Testis (tissue), 5 donors: ENCODE results near the gene TENT5A. TPM values are rescaled to one million over a fixed set of nuclear protein-coding genes. Genes with fewer than 3 reads are reported as not detected.

Experiments
- DNase-seq: peaks from one replicate; pipeline ENCODE4 v3.0.0-alpha.2; 2019
- H3K27ac ChIP-seq, 2 donors: fragments of 200-600 bp; sonication (generic); one replicate each; pipeline ENCODE4 v1.5.1; 2019
- H3K27me3 ChIP-seq: fragments of 200-600 bp; sonication (generic); one replicate; pipeline ENCODE4 v1.5.1; 2019
- H3K36me3 ChIP-seq: fragments of 200-600 bp; sonication (generic); one replicate; pipeline ENCODE4 v1.5.1; 2017; ENCODE audit warnings: low read depth; ENCODE audit errors: missing control alignments
- H3K4me1 ChIP-seq: fragments of 200-600 bp; sonication (generic); one replicate; pipeline ENCODE4 v1.5.1; 2019
- H3K4me3 ChIP-seq, 2 donors: fragments of 200-600 bp; sonication (generic); one replicate each; pipeline ENCODE4 v1.5.1; 2017 to 2019
- H3K9me3 ChIP-seq: fragments of 200-600 bp; sonication (generic); one replicate; pipeline ENCODE4 v1.5.1; 2017
- POLR2A ChIP-seq: fragments of 450-650 bp; IDR thresholded peaks from one replicate; pipeline ENCODE4 v1.6.1; 2017; ENCODE audit warnings: antibody characterized with exemption, mild to moderate bottlenecking, moderate library complexity
- WGBS, 2 donors: methylation state at CpG; one replicate each; pipeline ENCODE4 v1.1.5; 2018; 5-methylcytosine and 5-hydroxymethylcytosine counted together
- intact Hi-C: fragments of 100-400 bp; cut with DNase I; formaldehyde crosslinking; loops from one replicate; pipeline ENCODE4 v1.15.1; 2023; ENCODE audit warnings: low total_unique reads
- long read RNA-seq, 2 donors: transcript quantifications; one replicate each; lab custom pipeline, GENCODE V29; 2026
- polyA plus RNA-seq: library from polyadenylated mRNA; stranded (reverse); fragments of 350-450 nt; fragmentation: Illumina TruSeq; extraction: RNeasy Lipid Tissue Mini Kit (QIAGEN cat#74804); gene quantifications from one replicate; pipeline ENCODE4 v1.2.3, GENCODE V29; 2014; ENCODE audit warnings: low read depth, low replicate concordance; ENCODE audit not compliant: insufficient read depth
- total RNA-seq, 2 donors: library from RNA; depleted of rRNA; stranded (reverse); fragments of >200 nt; gene quantifications; one replicate each; pipeline ENCODE4 v1.2.3, GENCODE V29; 2016
- TF ChIP-seq, protein P1 (sequence below), 3 experiments: fragments of 450-650 bp in 2 of 3; fragments of 200-600 bp in 1 of 3; sonication (generic) in 1 of 3; IDR thresholded peaks; one replicate each; pipeline ENCODE4 v1.5.1; 2016 to 2019; ENCODE audit warnings: antibody characterized with exemption in 3 of 3, mild to moderate bottlenecking in 2 of 3, moderate library complexity in 1 of 3

The TENT5A gene
- total RNA-seq (1 to 10 TPM; 7.0 to 9.2 TPM), polyA plus RNA-seq (9.2 TPM)
- long read RNA-seq, donor 1, full-length matches to known transcripts, result 5 of 14 reads
- long read RNA-seq, donor 1, partial matches to known transcripts, result 9 of 14 reads
- long read RNA-seq, donor 1, other reads (novel, unspliced or antisense), result 0 of 14 reads
- long read RNA-seq, donor 2, full-length matches to known transcripts, result 1 of 1 reads
- long read RNA-seq, donor 2, partial matches to known transcripts, result 0 of 1 reads
- long read RNA-seq, donor 2, other reads (novel, unspliced or antisense), result 0 of 1 reads

DNA sequence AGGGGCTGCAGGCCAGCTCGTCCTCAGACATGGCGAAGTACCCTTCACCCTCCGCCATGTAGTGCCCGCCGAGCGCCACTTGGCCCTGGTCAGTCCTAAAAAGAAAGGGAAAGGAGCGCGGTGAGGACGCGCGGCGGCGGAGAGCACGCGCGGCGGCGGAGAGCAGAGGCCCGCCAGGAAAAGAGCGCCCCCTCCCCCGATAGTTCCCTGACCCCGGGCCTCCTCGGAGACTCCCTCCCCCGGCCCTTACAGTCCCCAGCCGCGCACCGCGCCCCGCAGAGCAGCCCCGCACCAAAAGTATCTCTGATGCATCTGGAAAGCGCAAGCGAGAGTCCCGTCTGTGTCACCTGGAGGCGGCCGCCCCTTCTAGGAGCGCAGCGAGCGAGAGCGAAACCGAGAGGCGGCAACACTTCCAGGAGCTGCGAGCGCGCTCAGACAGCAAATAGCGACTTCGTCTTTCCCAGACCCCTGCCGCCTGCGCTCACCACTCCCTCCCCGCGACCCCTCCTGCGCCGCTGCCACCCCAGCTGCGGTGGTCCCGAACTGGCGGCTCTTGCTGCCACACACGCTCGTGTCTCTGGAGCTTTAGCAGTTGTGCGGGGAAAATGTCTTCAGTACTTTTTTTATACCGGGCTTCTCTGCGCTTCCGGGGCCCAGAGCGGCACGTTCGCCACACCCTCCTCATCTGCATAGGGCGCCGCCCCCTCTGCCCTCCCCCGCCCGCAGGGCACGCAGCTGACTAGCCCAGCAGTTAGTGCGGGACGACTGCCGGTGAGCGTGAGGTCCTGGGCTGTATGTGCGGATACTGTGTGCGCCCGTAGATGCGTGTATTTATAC is at the start of gene TENT5A:
Gene TENT5A (minus strand): TSS at position 598 of the 837 bp plus-strand sequence. CDS start 540 bp downstream, at position 58.
- H3K4me3 ChIP-seq, result peak within 1 kb of the TSS; percentile 81 to 92
- H3K27ac ChIP-seq, result peak within 1 kb of the TSS; percentile 97
- 0 to 1% methylated on average over 28 to 73 of the region's 77 CpGs for WGBS, 2 donors
- no peaks in the 10 kb centered on the region for H3K4me1 ChIP-seq
- TF ChIP-seq, protein P1, sequence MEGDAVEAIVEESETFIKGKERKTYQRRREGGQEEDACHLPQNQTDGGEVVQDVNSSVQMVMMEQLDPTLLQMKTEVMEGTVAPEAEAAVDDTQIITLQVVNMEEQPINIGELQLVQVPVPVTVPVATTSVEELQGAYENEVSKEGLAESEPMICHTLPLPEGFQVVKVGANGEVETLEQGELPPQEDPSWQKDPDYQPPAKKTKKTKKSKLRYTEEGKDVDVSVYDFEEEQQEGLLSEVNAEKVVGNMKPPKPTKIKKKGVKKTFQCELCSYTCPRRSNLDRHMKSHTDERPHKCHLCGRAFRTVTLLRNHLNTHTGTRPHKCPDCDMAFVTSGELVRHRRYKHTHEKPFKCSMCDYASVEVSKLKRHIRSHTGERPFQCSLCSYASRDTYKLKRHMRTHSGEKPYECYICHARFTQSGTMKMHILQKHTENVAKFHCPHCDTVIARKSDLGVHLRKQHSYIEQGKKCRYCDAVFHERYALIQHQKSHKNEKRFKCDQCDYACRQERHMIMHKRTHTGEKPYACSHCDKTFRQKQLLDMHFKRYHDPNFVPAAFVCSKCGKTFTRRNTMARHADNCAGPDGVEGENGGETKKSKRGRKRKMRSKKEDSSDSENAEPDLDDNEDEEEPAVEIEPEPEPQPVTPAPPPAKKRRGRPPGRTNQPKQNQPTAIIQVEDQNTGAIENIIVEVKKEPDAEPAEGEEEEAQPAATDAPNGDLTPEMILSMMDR (IDR thresholded peaks at IDR 0.05), result no peak
- peak; percentile 55 for TF ChIP-seq POLR2A
- peak; percentile 97 for DNase-seq
- intact Hi-C loops, result no loop called here
- no peaks in the 10 kb centered on the region for H3K36me3 ChIP-seq
- no peaks in the 10 kb centered on the region for H3K27me3 ChIP-seq
- H3K9me3 ChIP-seq, result no peaks in the 10 kb centered on the region

DNA sequence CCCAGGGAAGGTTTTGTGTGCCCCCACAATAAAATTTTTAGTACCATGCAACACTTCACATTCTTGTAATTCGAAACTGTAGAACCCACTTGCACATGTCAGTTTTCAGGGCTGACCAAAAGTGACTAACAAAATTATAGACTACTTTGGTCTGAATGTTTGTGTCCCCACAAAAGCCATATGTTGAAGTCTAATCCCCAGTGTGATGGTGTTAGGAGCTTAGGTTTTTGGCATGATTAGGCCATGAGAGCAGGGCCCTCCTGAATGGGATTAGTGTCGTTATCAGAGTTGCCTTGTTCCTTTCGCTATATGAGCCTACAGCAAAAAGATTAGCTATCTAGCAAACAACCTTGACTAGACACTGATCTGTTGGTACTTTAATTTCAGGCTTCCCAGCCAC is 49.0 kb upstream of the TENT5A start:
- no peaks in the 10 kb centered on the region for H3K27me3 ChIP-seq
- H3K27ac ChIP-seq, result no peak overlapping the region
- H3K4me3 ChIP-seq, result no peak overlapping the region
- no peaks in the 10 kb centered on the region for H3K9me3 ChIP-seq
- no peak for TF ChIP-seq POLR2A
- TF ChIP-seq, protein P1 (IDR thresholded peaks at IDR 0.05), result no peak
- no peaks in the 10 kb centered on the region for H3K4me1 ChIP-seq
- 89 to 90% methylated on average over 3 of the region's 3 CpGs for WGBS, 2 donors
- intact Hi-C loops, result no loop called here
- DNase-seq, result no peak
- no peaks in the 10 kb centered on the region for H3K36me3 ChIP-seq

DNA sequence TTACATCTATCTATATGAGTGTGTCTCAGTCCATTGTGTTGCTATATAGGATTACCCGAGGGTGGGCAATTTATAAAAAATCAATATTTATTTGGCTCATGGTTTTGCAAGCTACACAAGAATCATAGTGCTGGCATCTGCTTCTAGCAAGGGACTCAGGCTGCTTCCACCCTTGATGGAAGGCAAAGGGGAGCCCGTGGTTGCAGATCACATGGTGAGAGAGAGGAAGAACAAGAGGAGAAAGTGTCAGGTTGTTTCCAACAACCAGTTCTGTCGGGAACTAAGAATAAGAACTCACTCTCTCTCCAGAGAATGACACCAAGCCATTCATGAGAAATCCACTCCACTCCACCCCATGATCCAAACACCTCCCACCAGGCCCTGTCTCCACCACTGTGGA is 48.2 kb upstream of the TENT5A start:
- intact Hi-C loops, result no loop called here
- no peak overlapping the region for H3K4me3 ChIP-seq
- 82 to 85% methylated on average over 3 of the region's 3 CpGs for WGBS, 2 donors
- no peaks in the 10 kb centered on the region for H3K27me3 ChIP-seq
- no peak for DNase-seq
- H3K9me3 ChIP-seq, result no peaks in the 10 kb centered on the region
- H3K27ac ChIP-seq, result no peak overlapping the region
- no peaks in the 10 kb centered on the region for H3K4me1 ChIP-seq
- no peaks in the 10 kb centered on the region for H3K36me3 ChIP-seq
- TF ChIP-seq POLR2A, result no peak
- TF ChIP-seq, protein P1 (IDR thresholded peaks at IDR 0.05), result no peak

DNA sequence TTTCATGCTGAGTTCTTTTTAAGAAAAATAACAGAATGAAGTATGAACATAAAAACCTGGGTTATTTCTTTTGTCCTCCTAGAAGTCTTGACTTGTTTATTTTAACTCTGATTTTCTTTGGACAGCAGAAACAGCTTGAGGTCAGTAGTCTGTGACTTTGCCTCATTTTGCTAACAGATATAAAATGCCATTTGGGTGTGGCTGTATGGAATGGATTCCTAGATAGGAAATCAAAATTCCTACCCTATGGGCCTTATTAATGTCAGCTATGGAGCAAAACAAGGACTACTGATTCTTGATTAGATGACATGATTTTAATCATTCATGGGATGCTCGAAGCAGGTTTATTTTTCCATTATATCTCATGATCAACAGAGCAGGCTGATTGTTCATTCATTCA is 46.8 kb upstream of the TENT5A start:
- no peaks in the 10 kb centered on the region for H3K36me3 ChIP-seq
- no peaks in the 10 kb centered on the region for H3K9me3 ChIP-seq
- no peak for DNase-seq
- no peak for TF ChIP-seq POLR2A
- TF ChIP-seq, protein P1 (IDR thresholded peaks at IDR 0.05), result no peak
- H3K27ac ChIP-seq, result no peak overlapping the region
- H3K4me3 ChIP-seq, result no peak overlapping the region
- H3K27me3 ChIP-seq, result no peaks in the 10 kb centered on the region
- H3K4me1 ChIP-seq, result no peaks in the 10 kb centered on the region
- WGBS, 2 donors, result 83 to 89% methylated on average over 1 of the region's 1 CpG
- intact Hi-C loops, result no loop called here
